ENCODE data around the gene C19orf18. TPM values are rescaled to one million over a fixed set of nuclear protein-coding genes. Genes with fewer than 3 reads are reported as not detected.

Gene C19orf18
- total RNA-seq, 3 donors from 2014 or later (not counting 1 experiment from before 2014, with no cell fraction given): 0.55 to 0.99 (median 0.70) TPM

GRCh38 chr19:57946316-57946715 lies 28.0 kb downstream of the C19orf18 start:
- Mint-ChIP-seq H3K36me3 (peaks cover 24% of the 10 kb centered on the region), H3K27me3 (ENCODE audit: low read depth in 2 of 2) (no peaks in the 10 kb centered on the region), H3K27ac (peak overlapping the region; percentile 92 to 93), H3K4me3 (peak overlapping the region; percentile 94), H3K9me3 (peaks cover 7 to 12% of the 10 kb centered on the region in 2 donors), H3K4me1 (peaks cover 20 to 40% of the 10 kb centered on the region in 2 donors)
- intact Hi-C loops (cut with micrococcal nuclease): no loop called here
- Histone ChIP-seq H3K27ac (ENCODE audit: low read length) (peak overlapping the region; percentile 90), H3K4me3 (ENCODE audit: low read length) (no peak overlapping the region), H3K9me3 (ENCODE audit: control insufficient read depth, insufficient read depth, low read length) (peaks cover 35% of the 10 kb centered on the region), H3K4me1 (ENCODE audit: control insufficient read depth, insufficient read depth, low read length) (peaks cover 15% of the 10 kb centered on the region), H3K27me3 (ENCODE audit: control insufficient read depth, insufficient read depth, low read length) (no peaks in the 10 kb centered on the region), H3K36me3 (ENCODE audit: control insufficient read depth, insufficient read depth, low read length) (peaks cover 23% of the 10 kb centered on the region)
- WGBS (ENCODE audit: insufficient coverage): 56% methylated on average over 2 of the region's 2 CpGs
- no peak for TF ChIP-seq CTCF (IDR thresholded peaks at IDR 0.05)
- DNase-seq (no peak), ATAC-seq (no peak)

GRCh38 chr19:57941593-57941992 lies 32.7 kb downstream of the C19orf18 start:
- 100% methylated on average over 3 of the region's 3 CpGs for WGBS (ENCODE audit: insufficient coverage)
- peaks cover 10 to 16% of the 10 kb centered on the region in 2 donors for H3K9me3 Mint-ChIP-seq
- peaks cover 4% of the 10 kb centered on the region for H3K4me1 ChIP-seq (ENCODE audit: control insufficient read depth, insufficient read depth, low read length)
- no peak overlapping the region for H3K4me3 ChIP-seq (ENCODE audit: low read length)
- H3K4me1 Mint-ChIP-seq: peaks cover 12 to 32% of the 10 kb centered on the region in 2 donors
- DNase-seq (no peak), ATAC-seq (no peak)
- peaks cover 36% of the 10 kb centered on the region for H3K36me3 Mint-ChIP-seq
- H3K27me3 Mint-ChIP-seq (ENCODE audit: low read depth in 2 of 2): no peaks in the 10 kb centered on the region
- peaks cover 53% of the 10 kb centered on the region for H3K9me3 ChIP-seq (ENCODE audit: control insufficient read depth, insufficient read depth, low read length)
- peaks cover 30% of the 10 kb centered on the region for H3K36me3 ChIP-seq (ENCODE audit: control insufficient read depth, insufficient read depth, low read length)
- H3K4me3 Mint-ChIP-seq: no peak overlapping the region
- H3K27ac ChIP-seq (ENCODE audit: low read length): no peak overlapping the region
- no peak for TF ChIP-seq CTCF (IDR thresholded peaks at IDR 0.05)
- H3K27me3 ChIP-seq (ENCODE audit: control insufficient read depth, insufficient read depth, low read length): no peaks in the 10 kb centered on the region
- intact Hi-C loops (cut with micrococcal nuclease): no loop called here
- no peak overlapping the region for H3K27ac Mint-ChIP-seq

DNA sequence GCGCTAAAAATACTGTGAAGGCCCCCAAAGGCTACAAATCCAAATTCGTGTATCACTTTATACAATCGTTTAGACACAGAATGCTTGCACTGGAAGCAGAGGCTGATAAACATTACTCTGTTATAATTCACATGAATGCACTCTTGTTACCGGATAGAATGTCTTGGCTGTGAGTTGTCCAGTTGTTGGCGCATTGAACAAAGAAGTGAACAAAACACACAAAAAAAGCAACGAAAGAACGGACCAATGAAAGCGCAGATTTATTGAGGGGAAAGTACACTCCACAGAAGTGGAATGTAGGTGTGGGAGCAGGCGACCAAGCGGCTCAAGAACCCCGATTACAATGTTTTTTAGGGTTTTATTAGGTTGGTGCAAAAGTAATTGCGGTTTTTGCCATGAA lies 38.6 kb downstream of the C19orf18 start:
- Mint-ChIP-seq H3K27ac (peak overlapping the region; percentile 97 to 100), H3K36me3 (peaks cover 16% of the 10 kb centered on the region), H3K4me1 (peaks cover 13 to 14% of the 10 kb centered on the region in 2 donors), H3K4me3 (peak overlapping the region; percentile 97), H3K9me3 (peaks cover 9% of the 10 kb centered on the region in 2 donors), H3K27me3 (ENCODE audit: low read depth in 2 of 2) (no peaks in the 10 kb centered on the region)
- no peak for ATAC-seq
- Histone ChIP-seq H3K4me1 (ENCODE audit: control insufficient read depth, insufficient read depth, low read length) (peaks cover 10% of the 10 kb centered on the region), H3K27ac (ENCODE audit: low read length) (peak overlapping the region; percentile 84), H3K27me3 (ENCODE audit: control insufficient read depth, insufficient read depth, low read length) (no peaks in the 10 kb centered on the region), H3K36me3 (ENCODE audit: control insufficient read depth, insufficient read depth, low read length) (peaks cover 5% of the 10 kb centered on the region), H3K9me3 (ENCODE audit: control insufficient read depth, insufficient read depth, low read length) (peaks cover 62% of the 10 kb centered on the region), H3K4me3 (ENCODE audit: low read length) (no peak overlapping the region)
- 92% methylated on average over 12 of the region's 12 CpGs for WGBS (ENCODE audit: insufficient coverage)
- DNase-seq: no peak
- no peak for TF ChIP-seq CTCF (IDR thresholded peaks at IDR 0.05)
- intact Hi-C loops (cut with micrococcal nuclease): no loop called here

All from natural killer cell (primary cell).